ENCODE data around the gene GFPT2. TPM values are rescaled to one million over a fixed set of nuclear protein-coding genes. Genes with fewer than 3 reads are reported as not detected.

Gene GFPT2
- total and polyA plus RNA-seq, 9 of the 15 experiments (the other 6 are each of a cell fraction or from before 2014, with no cell fraction given), result 0.07 to 0.14 (median 0.08) TPM; not detected in 6

- ATAC-seq, result no peak
- no peaks in the 10 kb centered on the region for H3K79me2 ChIP-seq (ENCODE audit: control insufficient read depth, insufficient read depth, low read length)
- H3K4me3 ChIP-seq, result no peak overlapping the region
- H3K27ac ChIP-seq (ENCODE audit: extremely low read depth, low read depth, low read length), result no peak overlapping the region
- no peak overlapping the region for H3K4me2 ChIP-seq (ENCODE audit: insufficient read depth, low read length)
- in situ Hi-C loops (cut with MboI) (no loop called here), intact Hi-C loops (cut with micrococcal nuclease) (no loop called here)
- H3K9ac ChIP-seq (ENCODE audit: insufficient read depth in 1 of 2, low read depth in 2 of 2, low read length in 2 of 2), result no peak overlapping the region
- WGBS (ENCODE audit: insufficient coverage, low coverage, missing lambda C conversion rate), result 16% methylated on average over 5 of the region's 5 CpGs
- peaks cover 42 to 73% of the 10 kb centered on the region in 2 experiments for H3K27me3 ChIP-seq (ENCODE audit: control insufficient read depth in 2 of 2, insufficient read depth in 2 of 2, low read length in 2 of 2)
- POLR2A ChIA-PET, result interaction anchor here (0.7 to 1.0 kb wide), 2 partner anchors 8 to 11 kb away, joined by 3 read pairs; no protein-coding TSS in a partner anchor
- no TSS peak for BruUV-seq (replicated peaks)
- H4K20me1 ChIP-seq (replicated peaks; ENCODE audit: control insufficient read depth, insufficient read depth, low read length), result peaks cover 6% of the 10 kb centered on the region; the same call in 1 of the 2 replicates
- FAIRE-seq, result no peak
- no peaks in the 10 kb centered on the region for H3K4me1 ChIP-seq (replicated peaks in 1 of 2; ENCODE audit: control insufficient read depth in 2 of 2, insufficient read depth in 2 of 2, low read length in 2 of 2)
- no peak overlapping the region for H2AFZ ChIP-seq (ENCODE audit: low read depth, low read length)
- H3K36me3 ChIP-seq (ENCODE audit: control insufficient read depth, insufficient read depth, low read length), result no peaks in the 10 kb centered on the region
- CTCF ChIA-PET (ENCODE audit: low intra/inter-chr PET ratio), result no interaction called here
- no peak for TF ChIP-seq TBL1XR1 (IDR thresholded peaks at IDR 0.05; ENCODE audit: low read length in 2 of 2)
- no peak for TF ChIP-seq CLOCK (CRISPR knock-in tag; IDR thresholded peaks at IDR 0.05; ENCODE audit: borderline replicate concordance)
- TF ChIP-seq EHMT2 (IDR thresholded peaks at IDR 0.05), result no peak
- TF ChIP-seq CBFB (CRISPR knock-in tag; IDR thresholded peaks at IDR 0.05), result no peak
- no peak for DNase-seq (ENCODE audit: extremely low read depth in 1 of 4, low spot score in 3 of 4)
- no peaks in the 10 kb centered on the region for H3K9me1 ChIP-seq (ENCODE audit: control insufficient read depth, insufficient read depth, low read length)
- H3K9me3 ChIP-seq (replicated peaks; ENCODE audit: control insufficient read depth, insufficient read depth, low read depth, low read length), result no peaks in the 10 kb centered on the region
These were observed 18.8 kb upstream of the GFPT2 start for GRCh38 chr5:180371949-180372348.

Measured in K562 (cell line).